H1 (cell line): ENCODE results near the gene PIP5K1C.

Experiments
- CHD2 ChIP-seq: IDR thresholded peaks from 2 replicates; pipeline ENCODE4 v1.6.1; 2012; ENCODE audit warnings: low read length, improper control_type of control experiment
- CTCF ChIP-seq, 3 experiments: IDR thresholded peaks; 1 replicate in 2 of 3; 2 replicates in 1 of 3; pipeline versions ENCODE4 v1.5.1 to v1.6.1; 2011; ENCODE audit warnings: low read length in 3 of 3, mild to moderate bottlenecking in 3 of 3, inconsistent platforms in 2 of 3, low read depth in 1 of 3, moderate library complexity in 1 of 3; ENCODE audit not compliant: insufficient read depth in 1 of 3; ENCODE audit errors: control extremely low read depth in 1 of 3
- EZH2 ChIP-seq: fragments of 200-600 bp; sonication (generic); IDR thresholded peaks from 2 replicates; pipeline ENCODE4 v1.7.1; 2012; ENCODE audit warnings: low read depth, mild to moderate bottlenecking, moderate library complexity, low read length, inconsistent platforms; ENCODE audit not compliant: severe bottlenecking
- KDM1A ChIP-seq: fragments of 200-600, 300-600 bp; sonication (generic); IDR thresholded peaks from 2 replicates; pipeline ENCODE4 v1.7.1; 2016; ENCODE audit warnings: mild to moderate bottlenecking, low read length, borderline replicate concordance
- KDM4A ChIP-seq: IDR thresholded peaks from one replicate; pipeline ENCODE4 v1.7.1; 2012; ENCODE audit warnings: low read depth, mild to moderate bottlenecking, moderate library complexity, low read length, inconsistent platforms; ENCODE audit not compliant: severe bottlenecking
- RAD21 ChIP-seq, 2 experiments: IDR thresholded peaks in 1 of 2; conservative IDR thresholded peaks in 1 of 2; 2 replicates each; pipeline ENCODE4 v1.6.1; 2011; ENCODE audit warnings: low read depth in 2 of 2, low read length in 2 of 2, improper control_type of control experiment in 1 of 2, inconsistent platforms in 1 of 2, mild to moderate bottlenecking in 1 of 2, moderate library complexity in 1 of 2
- SP1 ChIP-seq: IDR thresholded peaks from 2 replicates; pipeline ENCODE4 v1.6.1; 2011; ENCODE audit warnings: low read depth, low read length

GRCh38 chr19:3648037-3648905 lies 52.0 kb downstream of the PIP5K1C start:
- TF ChIP-seq KDM4A: no peak
- no peak for TF ChIP-seq RAD21 (IDR thresholded peaks at IDR 0.05 in 1 of 2, conservative IDR thresholded peaks at IDR 0.05 in 1 of 2; ENCODE audit: low read depth in 2 of 2, low read length in 2 of 2)
- TF ChIP-seq EZH2: no peak
- no peak for TF ChIP-seq KDM1A
- TF ChIP-seq CTCF (IDR thresholded peaks at IDR 0.05; ENCODE audit: control extremely low read depth in 1 of 3, insufficient read depth in 1 of 3, low read depth in 1 of 3, low read length in 3 of 3): no peak
- no peak for TF ChIP-seq CHD2
- TF ChIP-seq SP1: no peak
